Liver (tissue), 9 donors: ENCODE results near the gene TOP1. TPM values are rescaled to one million over a fixed set of nuclear protein-coding genes. Genes with fewer than 3 reads are reported as not detected.

Source experiments
- DNase-seq: peaks from one replicate; pipeline ENCODE4 v3.0.0-alpha.2; 2017; ENCODE audit warnings: low spot score
- H3K27ac ChIP-seq, 2 donors: one replicate each; pipeline ENCODE4 v1.7.0; 2013; ENCODE audit warnings: inconsistent platforms in 2 of 2, low read length in 2 of 2, control low read depth in 1 of 2, low read depth in 1 of 2, mild to moderate bottlenecking in 1 of 2
- H3K27me3 ChIP-seq, 4 donors: one replicate each; pipeline versions ENCODE4 v1.6.1 to v1.7.0; 2013; ENCODE audit warnings: low read length in 3 of 4, inconsistent platforms in 1 of 4, mild to moderate bottlenecking in 1 of 4, moderate library complexity in 1 of 4; ENCODE audit not compliant: control insufficient read depth in 4 of 4, insufficient read depth in 4 of 4
- H3K36me3 ChIP-seq, 4 donors: one replicate each; pipeline versions ENCODE4 v1.6.1 to v1.7.0; 2013; ENCODE audit warnings: low read length in 3 of 4, mild to moderate bottlenecking in 3 of 4, low read depth in 1 of 4, moderate library complexity in 1 of 4; ENCODE audit not compliant: control insufficient read depth in 4 of 4, insufficient read depth in 3 of 4
- H3K4me1 ChIP-seq, 4 donors: one replicate each; pipeline versions ENCODE4 v1.6.1 to v1.7.0; 2013; ENCODE audit warnings: low read length in 3 of 4, mild to moderate bottlenecking in 3 of 4, moderate library complexity in 1 of 4; ENCODE audit not compliant: control insufficient read depth in 4 of 4, insufficient read depth in 4 of 4
- H3K4me3 ChIP-seq, 3 donors: one replicate each; pipeline versions ENCODE4 v1.6.1 to v1.7.0; 2013; ENCODE audit warnings: low read length in 3 of 3, control low read depth in 1 of 3, low read depth in 1 of 3, mild to moderate bottlenecking in 1 of 3
- H3K9ac ChIP-seq, 2 donors: one replicate each; pipeline ENCODE4 v1.7.0; 2013; ENCODE audit warnings: low read length in 2 of 2, mild to moderate bottlenecking in 2 of 2, moderate library complexity in 2 of 2, control low read depth in 1 of 2, low read depth in 1 of 2
- H3K9me3 ChIP-seq, 4 donors: one replicate each; pipeline versions ENCODE4 v1.6.1 to v1.7.0; 2013; ENCODE audit warnings: low read length in 3 of 4; ENCODE audit not compliant: control insufficient read depth in 4 of 4
- EGR1 ChIP-seq, 2 donors: IDR thresholded peaks; 2 replicates each; pipeline ENCODE4 v1.6.1; 2016 to 2018; ENCODE audit warnings: antibody characterized with exemption in 2 of 2, low read depth in 2 of 2
- FOXA1 ChIP-seq: IDR thresholded peaks from 2 replicates; pipeline ENCODE4 v1.6.1; 2016; ENCODE audit warnings: antibody characterized with exemption
- FOXA2 ChIP-seq: IDR thresholded peaks from 2 replicates; pipeline ENCODE4 v1.6.1; 2016; ENCODE audit warnings: antibody characterized with exemption
- HNF4A ChIP-seq, 2 donors: conservative IDR thresholded peaks; 2 replicates each; pipeline ENCODE4 v1.6.1; 2016; ENCODE audit warnings: antibody characterized with exemption in 2 of 2, mild to moderate bottlenecking in 2 of 2
- HNF4G ChIP-seq: IDR thresholded peaks from 2 replicates; pipeline ENCODE4 v1.6.1; 2016; ENCODE audit warnings: antibody characterized with exemption
- JUND ChIP-seq, 2 donors: IDR thresholded peaks; 2 replicates each; pipeline ENCODE4 v1.6.1; 2016; ENCODE audit warnings: antibody characterized with exemption in 2 of 2
- NR2F2 ChIP-seq: IDR thresholded peaks from 2 replicates; pipeline ENCODE4 v1.6.1; 2016; ENCODE audit warnings: antibody characterized with exemption
- RAD21 ChIP-seq, 2 donors: IDR thresholded peaks; 2 replicates each; pipeline ENCODE4 v1.6.1; 2016; ENCODE audit warnings: antibody characterized with exemption in 2 of 2, mild to moderate bottlenecking in 2 of 2
- RXRA ChIP-seq, 2 donors: IDR thresholded peaks; 2 replicates each; pipeline ENCODE4 v1.6.1; 2017 to 2018; ENCODE audit warnings: antibody characterized with exemption in 2 of 2, mild to moderate bottlenecking in 1 of 2
- SP1 ChIP-seq: IDR thresholded peaks from 2 replicates; pipeline ENCODE4 v1.6.1; 2018; ENCODE audit warnings: antibody characterized with exemption, mild to moderate bottlenecking
- TAF1 ChIP-seq: conservative IDR thresholded peaks from 2 replicates; pipeline ENCODE4 v1.6.1; 2016; ENCODE audit warnings: antibody characterized with exemption, mild to moderate bottlenecking
- YY1 ChIP-seq: IDR thresholded peaks from 2 replicates; pipeline ENCODE4 v1.6.1; 2016; ENCODE audit warnings: antibody characterized with exemption, mild to moderate bottlenecking
- ZBTB33 ChIP-seq: IDR thresholded peaks from 2 replicates; pipeline ENCODE4 v1.6.1; 2016; ENCODE audit warnings: antibody characterized with exemption
- WGBS: extraction: QIAGEN DNeasy Blood & Tissue Kit; methylation state at CpG from one replicate; pipeline ENCODE4 v1.1.7; 2013; 5-methylcytosine and 5-hydroxymethylcytosine counted together
- polyA plus RNA-seq, 2 donors: library from polyadenylated mRNA; stranded (reverse) in 1 of 2; unstranded in 1 of 2; fragments of 200-250 nt in 1 of 2; fragments of >200 nt in 1 of 2; fragmentation: Nextera tagmentation in 1 of 2; extraction: Ambion mirVana in 1 of 2; gene quantifications; one replicate each; pipeline versions ENCODE4 v1.2.1 to v1.2.3, GENCODE V29; 2013 to 2015
- total RNA-seq, 2 donors: library from RNA; depleted of rRNA; stranded (reverse); fragments of >200 nt; gene quantifications; one replicate each; pipeline ENCODE4 v1.2.3, GENCODE V29; 2014
- TF ChIP-seq, protein P1 (sequence below): IDR thresholded peaks from 2 replicates; pipeline ENCODE4 v1.6.1; 2016; ENCODE audit warnings: antibody characterized with exemption
- TF ChIP-seq, protein P2 (sequence below): fragments of 150-350 bp; IDR thresholded peaks from 2 replicates; pipeline ENCODE4 v1.5.1; 2017; ENCODE audit warnings: improper control_type of control experiment, low read depth, low read length; ENCODE audit not compliant: missing input control
- TF ChIP-seq, protein P3 (sequence below): IDR thresholded peaks from 2 replicates; pipeline ENCODE4 v1.6.1; 2016; ENCODE audit warnings: antibody characterized with exemption, mild to moderate bottlenecking
- donor health status: healthy.
- donor health status: healthy.
- donor health status: healthy.
- donor health status: healthy.
- donor health status: healthy.

Gene TOP1
- total and polyA plus RNA-seq, 4 donors, result 13.7 to 62.1 (median 19.4) TPM

DNA sequence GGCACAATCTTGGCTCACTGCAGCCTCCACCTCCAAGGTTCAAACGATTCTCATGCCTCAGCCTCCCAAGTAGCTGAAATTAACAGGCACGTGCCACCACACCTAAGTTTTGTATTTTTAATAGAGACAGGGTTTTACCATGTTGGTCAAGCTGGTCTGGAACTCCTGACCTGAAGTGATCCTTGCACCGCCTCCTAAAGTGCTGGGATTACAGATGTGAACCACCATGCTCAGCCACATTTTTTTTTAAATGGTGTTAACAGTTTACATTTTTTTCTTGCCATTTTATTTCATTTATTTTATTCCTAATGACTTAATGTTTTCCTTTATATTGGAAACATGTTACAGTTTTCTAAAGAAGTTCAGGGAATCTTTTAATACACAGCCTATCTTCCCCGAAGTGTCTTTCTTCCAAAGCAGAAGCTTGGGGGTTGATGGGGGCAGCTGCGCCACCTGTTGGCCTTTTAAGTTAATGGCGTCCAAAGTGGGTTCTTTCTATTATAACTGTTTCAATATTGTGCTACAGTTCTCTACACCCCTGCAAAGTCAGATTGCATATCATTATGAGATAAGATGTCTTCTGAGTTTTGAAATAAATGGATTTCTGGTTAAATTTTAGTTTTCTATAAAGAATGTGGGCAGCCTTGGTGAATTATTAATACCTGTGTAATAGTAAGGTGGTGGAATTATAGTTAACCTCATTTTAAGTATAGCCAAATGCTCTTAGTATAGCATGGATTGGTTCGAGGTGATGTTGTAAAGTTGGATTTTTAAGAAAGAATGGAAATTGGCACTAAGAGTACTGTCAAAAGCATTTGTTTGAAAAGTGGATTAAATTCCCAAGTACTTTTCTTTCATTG lies 66.7 kb downstream of the TOP1 start (continued):
- TF ChIP-seq ZBTB33, result no peak
- TF ChIP-seq RAD21 (IDR thresholded peaks at IDR 0.05), result peak; percentile 87
- TF ChIP-seq SP1, result no peak
- no peak for TF ChIP-seq JUND (IDR thresholded peaks at IDR 0.05)
- TF ChIP-seq NR2F2, result peak; percentile 15
- TF ChIP-seq, protein P1, sequence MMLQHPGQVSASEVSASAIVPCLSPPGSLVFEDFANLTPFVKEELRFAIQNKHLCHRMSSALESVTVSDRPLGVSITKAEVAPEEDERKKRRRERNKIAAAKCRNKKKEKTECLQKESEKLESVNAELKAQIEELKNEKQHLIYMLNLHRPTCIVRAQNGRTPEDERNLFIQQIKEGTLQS, result no peak

DNA sequence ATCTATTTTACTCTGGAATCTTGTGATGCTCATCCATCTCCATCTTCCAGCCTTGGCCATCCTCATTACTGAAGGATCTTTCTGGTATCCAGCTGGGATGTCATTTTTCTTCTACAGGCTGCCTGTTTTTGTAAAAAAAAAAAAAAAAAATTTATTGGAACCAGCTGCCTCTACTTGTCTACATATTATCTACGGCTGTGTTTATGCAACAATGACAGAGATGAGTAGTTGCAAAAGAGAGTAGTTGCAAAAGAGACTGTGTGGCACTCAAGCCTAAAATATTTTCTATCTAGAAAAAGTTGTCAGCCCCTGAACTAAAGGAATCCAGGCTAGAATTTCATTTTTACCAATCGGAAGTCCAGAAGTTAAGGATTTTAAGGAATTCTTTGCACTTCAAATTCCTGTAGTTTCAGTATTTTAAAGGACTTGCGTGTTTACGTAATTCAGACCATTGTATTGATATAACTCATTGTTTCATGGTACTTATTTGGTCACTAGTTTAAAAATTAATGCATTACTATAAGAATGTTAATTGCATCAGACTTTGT lies 70.2 kb downstream of the TOP1 start:
- no peak for DNase-seq
- Histone ChIP-seq H3K4me3 (no peak overlapping the region), H3K27ac (peak overlapping the region in 1 of 2 donors; percentile 7), H3K9ac (no peak overlapping the region), H3K9me3 (no peaks in the 10 kb centered on the region), H3K4me1 (peaks cover 0 to 15% (median 13%) of the 10 kb centered on the region in 4 donors), H3K36me3 (peaks cover 14 to 54% (median 43%) of the 10 kb centered on the region in 4 donors), H3K27me3 (no peaks in the 10 kb centered on the region)
- whole genome bisulfite sequencing, result 55% methylated on average over 4 of the region's 4 CpGs
- TF ChIP-seq YY1, result peak; percentile 13
- TF ChIP-seq HNF4A (conservative IDR thresholded peaks at IDR 0.05), result peak in 1 of 2 donors; percentile 24
- peak in 1 of 2 donors; percentile 42 for TF ChIP-seq JUND (IDR thresholded peaks at IDR 0.05)
- peak in 1 of 2 donors; percentile 14 for TF ChIP-seq RAD21 (IDR thresholded peaks at IDR 0.05)
- no peak for TF ChIP-seq SP1
- no peak for TF ChIP-seq NR2F2
- TF ChIP-seq TAF1, result no peak

- H3K27me3 ChIP-seq, result no peaks in the 10 kb centered on the region
- DNase-seq, result no peak
- H3K36me3 ChIP-seq, result peaks cover 14 to 56% (median 48%) of the 10 kb centered on the region in 4 donors
- no peak overlapping the region for H3K27ac ChIP-seq
- no peak overlapping the region for H3K9ac ChIP-seq
- H3K9me3 ChIP-seq, result no peaks in the 10 kb centered on the region
- TF ChIP-seq NR2F2 (no peak), RXRA (IDR thresholded peaks at IDR 0.05) (no peak), JUND (IDR thresholded peaks at IDR 0.05) (no peak), EGR1 (IDR thresholded peaks at IDR 0.05; ENCODE audit: low read depth in 2 of 2) (no peak), HNF4G (no peak), FOXA1 (no peak), RAD21 (IDR thresholded peaks at IDR 0.05) (no peak), SP1 (no peak), YY1 (no peak), FOXA2 (no peak), HNF4A (conservative IDR thresholded peaks at IDR 0.05) (no peak)
- TF ChIP-seq, protein P1, result no peak
- TF ChIP-seq, protein P2, sequence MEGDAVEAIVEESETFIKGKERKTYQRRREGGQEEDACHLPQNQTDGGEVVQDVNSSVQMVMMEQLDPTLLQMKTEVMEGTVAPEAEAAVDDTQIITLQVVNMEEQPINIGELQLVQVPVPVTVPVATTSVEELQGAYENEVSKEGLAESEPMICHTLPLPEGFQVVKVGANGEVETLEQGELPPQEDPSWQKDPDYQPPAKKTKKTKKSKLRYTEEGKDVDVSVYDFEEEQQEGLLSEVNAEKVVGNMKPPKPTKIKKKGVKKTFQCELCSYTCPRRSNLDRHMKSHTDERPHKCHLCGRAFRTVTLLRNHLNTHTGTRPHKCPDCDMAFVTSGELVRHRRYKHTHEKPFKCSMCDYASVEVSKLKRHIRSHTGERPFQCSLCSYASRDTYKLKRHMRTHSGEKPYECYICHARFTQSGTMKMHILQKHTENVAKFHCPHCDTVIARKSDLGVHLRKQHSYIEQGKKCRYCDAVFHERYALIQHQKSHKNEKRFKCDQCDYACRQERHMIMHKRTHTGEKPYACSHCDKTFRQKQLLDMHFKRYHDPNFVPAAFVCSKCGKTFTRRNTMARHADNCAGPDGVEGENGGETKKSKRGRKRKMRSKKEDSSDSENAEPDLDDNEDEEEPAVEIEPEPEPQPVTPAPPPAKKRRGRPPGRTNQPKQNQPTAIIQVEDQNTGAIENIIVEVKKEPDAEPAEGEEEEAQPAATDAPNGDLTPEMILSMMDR, result no peak
- TF ChIP-seq, protein P3, sequence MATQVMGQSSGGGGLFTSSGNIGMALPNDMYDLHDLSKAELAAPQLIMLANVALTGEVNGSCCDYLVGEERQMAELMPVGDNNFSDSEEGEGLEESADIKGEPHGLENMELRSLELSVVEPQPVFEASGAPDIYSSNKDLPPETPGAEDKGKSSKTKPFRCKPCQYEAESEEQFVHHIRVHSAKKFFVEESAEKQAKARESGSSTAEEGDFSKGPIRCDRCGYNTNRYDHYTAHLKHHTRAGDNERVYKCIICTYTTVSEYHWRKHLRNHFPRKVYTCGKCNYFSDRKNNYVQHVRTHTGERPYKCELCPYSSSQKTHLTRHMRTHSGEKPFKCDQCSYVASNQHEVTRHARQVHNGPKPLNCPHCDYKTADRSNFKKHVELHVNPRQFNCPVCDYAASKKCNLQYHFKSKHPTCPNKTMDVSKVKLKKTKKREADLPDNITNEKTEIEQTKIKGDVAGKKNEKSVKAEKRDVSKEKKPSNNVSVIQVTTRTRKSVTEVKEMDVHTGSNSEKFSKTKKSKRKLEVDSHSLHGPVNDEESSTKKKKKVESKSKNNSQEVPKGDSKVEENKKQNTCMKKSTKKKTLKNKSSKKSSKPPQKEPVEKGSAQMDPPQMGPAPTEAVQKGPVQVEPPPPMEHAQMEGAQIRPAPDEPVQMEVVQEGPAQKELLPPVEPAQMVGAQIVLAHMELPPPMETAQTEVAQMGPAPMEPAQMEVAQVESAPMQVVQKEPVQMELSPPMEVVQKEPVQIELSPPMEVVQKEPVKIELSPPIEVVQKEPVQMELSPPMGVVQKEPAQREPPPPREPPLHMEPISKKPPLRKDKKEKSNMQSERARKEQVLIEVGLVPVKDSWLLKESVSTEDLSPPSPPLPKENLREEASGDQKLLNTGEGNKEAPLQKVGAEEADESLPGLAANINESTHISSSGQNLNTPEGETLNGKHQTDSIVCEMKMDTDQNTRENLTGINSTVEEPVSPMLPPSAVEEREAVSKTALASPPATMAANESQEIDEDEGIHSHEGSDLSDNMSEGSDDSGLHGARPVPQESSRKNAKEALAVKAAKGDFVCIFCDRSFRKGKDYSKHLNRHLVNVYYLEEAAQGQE, result no peak
- H3K4me3 ChIP-seq, result no peak overlapping the region
- peaks cover 0 to 14% (median 13%) of the 10 kb centered on the region in 4 donors for H3K4me1 ChIP-seq
- WGBS, result 97% methylated on average over 9 of the region's 9 CpGs
These were observed 71.4 kb downstream of the TOP1 start for GRCh38 chr20:41100001-41100480.
